Measurements from ENCODE around the gene CALCR.

DNA sequence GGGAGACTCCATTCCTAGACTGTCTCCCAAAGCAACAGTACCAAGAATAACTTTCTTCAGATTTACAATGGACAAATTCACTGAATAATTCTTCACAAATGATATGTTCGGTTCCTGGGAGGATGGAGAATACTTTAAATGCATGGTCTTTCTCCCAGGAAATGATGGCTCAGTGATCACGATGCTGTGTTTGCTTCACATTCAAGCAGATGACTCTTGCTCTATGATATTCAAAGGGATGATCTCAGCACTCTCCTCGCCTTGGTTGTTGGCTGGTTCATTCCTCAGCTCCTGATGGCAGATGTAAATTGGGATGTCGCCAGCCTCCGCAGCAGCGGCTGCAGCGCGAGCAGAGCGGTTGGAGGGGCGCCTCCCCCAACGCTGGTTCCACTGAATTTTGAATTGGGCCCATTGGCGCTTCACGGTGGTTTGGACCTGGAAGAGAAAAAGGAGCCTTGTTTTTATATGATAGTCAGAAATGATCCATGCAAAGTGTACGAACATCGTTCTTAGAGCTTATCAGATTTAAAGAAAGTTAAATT, 148.3 kb downstream of the CALCR start:
- TF ChIP-seq EP300 (IDR thresholded peaks at IDR 0.05) = no peak
- TF ChIP-seq, protein P1, sequence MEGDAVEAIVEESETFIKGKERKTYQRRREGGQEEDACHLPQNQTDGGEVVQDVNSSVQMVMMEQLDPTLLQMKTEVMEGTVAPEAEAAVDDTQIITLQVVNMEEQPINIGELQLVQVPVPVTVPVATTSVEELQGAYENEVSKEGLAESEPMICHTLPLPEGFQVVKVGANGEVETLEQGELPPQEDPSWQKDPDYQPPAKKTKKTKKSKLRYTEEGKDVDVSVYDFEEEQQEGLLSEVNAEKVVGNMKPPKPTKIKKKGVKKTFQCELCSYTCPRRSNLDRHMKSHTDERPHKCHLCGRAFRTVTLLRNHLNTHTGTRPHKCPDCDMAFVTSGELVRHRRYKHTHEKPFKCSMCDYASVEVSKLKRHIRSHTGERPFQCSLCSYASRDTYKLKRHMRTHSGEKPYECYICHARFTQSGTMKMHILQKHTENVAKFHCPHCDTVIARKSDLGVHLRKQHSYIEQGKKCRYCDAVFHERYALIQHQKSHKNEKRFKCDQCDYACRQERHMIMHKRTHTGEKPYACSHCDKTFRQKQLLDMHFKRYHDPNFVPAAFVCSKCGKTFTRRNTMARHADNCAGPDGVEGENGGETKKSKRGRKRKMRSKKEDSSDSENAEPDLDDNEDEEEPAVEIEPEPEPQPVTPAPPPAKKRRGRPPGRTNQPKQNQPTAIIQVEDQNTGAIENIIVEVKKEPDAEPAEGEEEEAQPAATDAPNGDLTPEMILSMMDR (IDR thresholded peaks at IDR 0.05) = no peak

Data from stomach (tissue), 4 donors.